Measurements from ENCODE around the gene TENT5C.

The TENT5C gene

GRCh38 chr1:117636637-117637425 lies 31.0 kb downstream of the TENT5C start:
- no peak for DNase-seq

- DNase-seq, result no peak
Observed at GRCh38 chr1:117638141-117638540, 32.3 kb downstream of the TENT5C start.

- no peak for DNase-seq
Observed at GRCh38 chr1:117638759-117639158, 32.9 kb downstream of the TENT5C start.

- DNase-seq, result no peak
Observed at GRCh38 chr1:117639741-117640140, 33.9 kb downstream of the TENT5C start.

- no peak for DNase-seq
Observed at GRCh38 chr1:117641536-117641935, 35.7 kb downstream of the TENT5C start.

- no peak for DNase-seq
Observed at GRCh38 chr1:117642963-117643362, 37.1 kb downstream of the TENT5C start.

- no peak for DNase-seq
Observed at GRCh38 chr1:117643601-117644000, 37.8 kb downstream of the TENT5C start.

- DNase-seq, result no peak
Observed at GRCh38 chr1:117644696-117645311, 39.0 kb downstream of the TENT5C start.

- DNase-seq, result no peak
Observed at GRCh38 chr1:117645343-117645742, 39.5 kb downstream of the TENT5C start.

- no peak for DNase-seq
Observed at GRCh38 chr1:117646007-117646811, 40.4 kb downstream of the TENT5C start.

GRCh38 chr1:117646956-117647355 lies 41.1 kb downstream of the TENT5C start:
- DNase-seq, result no peak

- no peak for DNase-seq
Observed at GRCh38 chr1:117648015-117648414, 42.2 kb downstream of the TENT5C start.

- DNase-seq, result no peak
Observed at GRCh38 chr1:117650840-117651568, 45.2 kb downstream of the TENT5C start.

- DNase-seq, result no peak
Observed at GRCh38 chr1:117651616-117652015, 45.8 kb downstream of the TENT5C start.

- no peak for DNase-seq
Observed at GRCh38 chr1:117652421-117652820, 46.6 kb downstream of the TENT5C start.

- no peak for DNase-seq
Observed at GRCh38 chr1:117653195-117653594, 47.3 kb downstream of the TENT5C start.

GRCh38 chr1:117653732-117654492 lies 48.1 kb downstream of the TENT5C start:
- DNase-seq, result peak; percentile 21 to 37

- DNase-seq, result no peak
Observed at GRCh38 chr1:117654493-117655219, 48.8 kb downstream of the TENT5C start.

- DNase-seq, result no peak
Observed at GRCh38 chr1:117655220-117655577, 49.4 kb downstream of the TENT5C start.

GRCh38 chr1:117656202-117656641 lies 50.4 kb downstream of the TENT5C start:
- peak; percentile 61 to 70 for DNase-seq

GRCh38 chr1:117657031-117657430 lies 51.2 kb downstream of the TENT5C start:
- DNase-seq, result peak in 1 of 2 experiments; percentile 16

Measured in activated CD4-positive, alpha-beta T cell treated with anti-CD3 and anti-CD28 coated beads, Interleukin-2, amount 50 U/mL, for 4 hours (primary cell).